GM21526 (cell line): Measurements from ENCODE around the gene SKAP1.

Experiments
- ATAC-seq: cut with Tn5 transposase; IDR thresholded peaks from one replicate; pipeline ENCODE4 v1.9.1; 2021; ENCODE audit warnings: moderate library complexity; ENCODE audit not compliant: unreplicated experiment, low FRiP score

SKAP1 gene

DNA sequence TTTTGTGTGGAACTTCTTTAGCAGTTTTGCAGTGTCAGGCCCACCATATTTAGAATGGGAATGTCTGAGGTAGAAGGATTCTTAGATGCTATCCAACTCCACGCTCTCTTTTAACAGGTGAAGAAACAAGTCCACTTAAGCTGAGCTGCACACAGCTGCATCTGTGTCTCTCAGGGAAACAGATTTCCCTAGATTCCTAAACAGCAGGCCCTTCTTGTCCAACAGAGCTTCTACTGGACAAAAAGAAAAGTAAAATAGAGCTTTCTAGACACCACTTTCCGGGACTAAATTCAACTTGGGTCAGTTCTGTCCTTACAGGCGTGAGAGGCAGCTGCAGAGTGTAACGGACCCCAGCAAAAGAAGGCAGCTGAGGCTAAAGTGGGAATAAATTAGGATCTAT, 270.8 kb downstream of the SKAP1 start:
- no peak for ATAC-seq

DNA sequence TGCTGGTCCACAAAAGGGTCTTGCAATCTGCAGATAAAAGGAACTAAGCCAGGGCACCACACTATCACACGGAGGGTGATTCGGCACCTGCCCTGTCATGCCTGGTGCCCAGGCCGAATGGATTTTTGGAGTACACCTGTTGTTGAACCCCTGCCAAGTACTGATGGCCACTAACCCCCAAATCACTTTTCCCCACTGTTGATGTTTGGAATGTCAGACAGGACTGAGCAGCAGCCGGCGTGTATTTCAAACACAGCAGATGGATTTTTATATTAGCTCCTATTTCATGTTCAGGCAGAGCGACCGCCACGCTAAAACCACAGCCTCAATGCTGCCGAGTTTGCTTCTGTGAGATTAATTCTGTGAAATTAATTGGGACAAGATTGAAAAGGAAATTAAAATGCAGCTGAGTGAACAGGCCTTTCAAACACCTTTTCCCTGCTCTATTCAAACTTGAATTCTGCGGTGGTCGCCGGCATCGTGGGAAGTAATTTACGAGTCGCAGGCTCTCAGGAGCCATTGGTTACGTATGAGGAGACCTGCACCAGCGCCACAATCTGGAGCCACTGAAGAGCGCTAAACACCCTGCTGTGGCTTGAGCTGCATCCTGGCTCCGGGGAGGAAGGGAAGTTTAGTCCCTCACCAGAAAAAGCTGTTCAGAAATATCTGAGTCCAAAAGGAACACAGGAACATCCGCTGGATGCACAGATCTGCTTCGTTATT, 274.0 kb downstream of the SKAP1 start:
- ATAC-seq, result no peak

DNA sequence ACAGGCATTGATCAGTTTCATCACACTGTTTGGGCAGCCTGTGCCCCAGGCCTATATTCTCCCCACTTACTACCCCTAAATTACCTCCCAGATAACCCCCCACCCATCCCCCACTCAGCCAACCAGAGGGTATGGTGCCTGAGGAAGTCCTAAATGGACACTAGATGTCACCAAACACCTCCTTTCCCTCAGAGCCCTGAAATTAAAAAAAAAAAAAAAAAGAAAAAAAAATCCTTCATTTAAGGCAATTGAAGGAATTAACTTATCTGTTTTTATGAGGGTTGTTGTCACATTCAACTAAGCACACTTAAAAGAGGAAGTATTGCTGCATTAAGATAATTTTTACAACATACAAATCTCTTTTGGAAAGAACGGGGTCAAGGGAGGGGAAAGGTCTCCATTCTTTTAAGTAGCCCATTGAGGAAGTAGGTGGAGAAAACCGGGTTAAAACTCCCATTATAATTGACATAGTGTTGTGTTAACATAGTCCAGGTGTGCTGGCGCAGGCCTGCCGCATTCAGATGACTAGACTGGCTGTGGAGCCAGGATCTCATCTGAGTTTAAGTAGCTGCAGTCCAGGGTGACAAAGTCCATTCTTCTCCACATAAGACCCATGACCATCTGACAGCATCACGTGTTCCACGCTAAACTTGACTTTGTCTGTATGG, 276.2 kb downstream of the SKAP1 start:
- ATAC-seq, result no peak

DNA sequence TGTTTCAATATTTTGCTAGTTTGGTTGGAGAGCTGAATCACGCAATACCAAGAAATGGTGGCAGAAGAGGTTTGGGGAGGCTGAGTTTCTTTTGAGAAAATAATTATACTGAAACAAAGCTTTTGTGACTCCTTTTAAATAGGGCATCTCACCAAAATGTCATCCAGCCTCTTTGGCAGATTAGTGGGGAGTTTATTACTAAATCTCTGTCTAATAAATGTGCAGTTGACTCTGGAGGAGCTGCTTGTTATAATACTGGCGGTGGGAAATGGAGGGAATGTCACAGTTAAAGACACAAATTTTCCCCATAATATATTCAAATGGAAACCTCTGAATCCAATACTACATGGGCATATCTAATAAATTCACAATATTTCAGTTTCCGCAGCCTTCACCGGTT, 277.7 kb downstream of the SKAP1 start:
- ATAC-seq, result no peak

DNA sequence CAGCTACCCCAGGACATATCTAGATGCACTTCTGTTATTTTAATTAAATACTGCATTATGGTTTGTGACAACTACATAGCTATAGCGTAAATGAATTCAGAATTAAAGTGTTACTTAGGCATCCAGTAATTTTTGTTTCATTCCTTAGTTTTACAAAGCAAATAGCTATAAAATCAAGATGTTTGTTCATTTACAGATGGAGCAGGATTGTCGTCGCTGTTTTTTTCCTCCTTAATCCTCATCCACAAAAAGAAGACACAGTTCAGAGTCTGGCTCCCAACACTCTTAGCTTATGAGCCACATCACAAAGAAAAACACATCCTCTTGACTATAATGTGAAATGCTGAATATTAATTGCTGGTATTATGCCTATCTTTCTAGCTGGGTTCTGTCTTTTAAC, 278.8 kb downstream of the SKAP1 start:
- ATAC-seq, result no peak

DNA sequence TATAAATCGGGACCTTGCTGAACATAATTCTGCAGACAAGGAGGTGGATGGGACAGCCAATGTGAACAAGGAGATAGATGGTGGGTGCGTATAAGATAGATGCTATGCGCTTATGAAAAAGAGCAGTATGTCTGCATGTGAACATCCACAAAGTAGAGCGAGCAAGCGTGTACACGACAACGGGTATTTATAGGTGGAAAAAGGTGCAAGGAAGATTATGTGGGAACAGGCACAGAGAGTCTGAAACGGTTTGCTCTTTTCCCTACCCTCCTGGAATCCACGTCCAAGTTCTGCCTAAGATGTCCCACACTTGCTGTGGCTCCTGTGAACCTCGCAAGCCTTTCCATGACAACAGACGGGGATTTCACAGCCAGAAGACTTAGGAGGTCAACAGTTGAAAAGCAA, 279.4 kb downstream of the SKAP1 start:
- ATAC-seq, result no peak

- no peak for ATAC-seq
Observed at GRCh38 chr17:48149787-48150463, 280.1 kb downstream of the SKAP1 start.

GRCh38 chr17:48148854-48149786, 280.9 kb downstream of the SKAP1 start:
- no peak for ATAC-seq

DNA sequence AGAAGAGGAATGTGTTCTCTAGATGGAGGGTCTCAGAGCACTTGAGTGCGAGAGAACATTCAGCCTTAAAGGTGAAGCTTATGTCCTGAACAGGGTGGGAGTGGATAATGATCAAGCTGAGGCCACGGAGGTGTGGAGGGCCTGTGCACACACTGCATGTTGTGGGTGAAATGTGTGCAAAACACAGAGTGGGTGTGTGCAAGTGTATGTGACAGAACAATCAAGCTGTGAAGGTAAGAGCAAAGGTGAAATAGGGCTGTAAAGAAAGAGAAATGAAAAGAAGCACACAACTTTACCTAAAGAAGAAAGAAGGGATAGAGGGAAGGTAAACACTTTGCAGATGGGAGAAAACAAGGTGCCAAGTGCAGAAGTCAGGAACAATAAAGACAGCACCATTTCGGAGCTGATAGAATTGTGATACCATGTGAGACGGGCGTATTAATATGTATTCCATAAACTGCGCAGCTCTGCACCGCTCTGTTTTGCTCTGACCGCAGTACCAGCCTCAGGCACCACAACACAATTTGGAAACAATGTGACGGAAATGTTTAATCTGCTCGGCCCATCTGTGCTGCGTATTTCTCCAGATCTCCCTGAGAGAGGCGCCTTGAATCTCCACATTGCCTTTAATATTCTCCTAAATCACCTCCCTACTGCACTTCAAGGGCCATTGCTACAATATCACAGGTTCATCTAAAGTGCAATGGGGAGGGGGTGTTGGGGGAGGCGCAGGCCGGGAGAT, 281.8 kb downstream of the SKAP1 start:
- no peak for ATAC-seq

GRCh38 chr17:48144976-48145798, 284.8 kb downstream of the SKAP1 start:
- ATAC-seq, result no peak

GRCh38 chr17:48144231-48144630, 285.8 kb downstream of the SKAP1 start:
- no peak for ATAC-seq

GRCh38 chr17:48143629-48144028, 286.4 kb downstream of the SKAP1 start:
- no peak for ATAC-seq

- no peak for ATAC-seq
Observed at GRCh38 chr17:48139944-48140343, 290.1 kb downstream of the SKAP1 start.

GRCh38 chr17:48137656-48138055, 292.4 kb downstream of the SKAP1 start:
- no peak for ATAC-seq

DNA sequence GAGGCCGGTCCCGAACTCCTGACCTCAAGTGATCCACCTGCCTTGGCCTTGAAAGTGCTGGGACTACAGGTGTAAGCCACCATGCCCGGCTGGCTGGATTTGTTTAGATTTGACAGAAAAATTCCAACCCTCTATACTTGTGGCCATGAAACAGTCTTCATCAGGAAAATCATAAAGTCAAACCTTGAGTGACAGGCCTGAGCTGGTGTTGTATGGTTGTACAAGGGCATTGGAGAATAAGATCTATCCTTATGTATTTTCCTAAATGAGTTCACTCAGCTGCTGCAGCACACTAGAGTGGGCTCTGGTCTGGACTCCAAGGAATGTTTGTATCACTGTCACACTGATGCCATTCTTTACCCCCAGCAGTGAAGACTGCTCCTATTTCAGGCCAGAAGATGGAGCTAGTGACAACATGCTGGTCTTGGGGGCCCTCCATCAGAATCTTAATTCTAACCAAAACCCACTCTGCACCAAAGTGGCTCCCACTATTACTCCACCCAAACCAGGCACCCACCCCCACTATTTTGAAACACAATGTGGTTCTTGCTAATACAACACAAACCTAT, 295.0 kb downstream of the SKAP1 start:
- ATAC-seq, result no peak

- ATAC-seq, result no peak
Observed at GRCh38 chr17:48132385-48132784, 297.6 kb downstream of the SKAP1 start.

GRCh38 chr17:48131216-48131824, 298.7 kb downstream of the SKAP1 start:
- no peak for ATAC-seq

DNA sequence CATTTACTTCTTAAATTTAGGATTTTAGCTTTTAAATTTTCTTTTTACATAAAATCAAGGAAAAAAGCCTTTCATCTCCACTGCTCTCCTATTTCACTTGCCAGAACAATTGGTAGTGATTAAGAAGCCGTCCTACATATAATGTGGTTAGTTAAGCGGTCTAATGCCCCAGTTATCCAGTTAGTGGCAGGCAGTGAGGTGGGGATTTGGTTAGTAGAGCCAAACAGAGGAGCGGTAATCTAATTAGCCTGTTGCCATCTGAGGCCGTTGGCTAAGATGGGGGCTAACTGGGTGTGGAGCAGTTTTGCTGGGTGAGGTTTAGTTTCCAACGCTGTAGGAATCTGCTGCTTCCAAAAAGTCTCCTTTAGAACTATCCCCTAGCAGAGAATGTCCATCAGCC, 300.0 kb downstream of the SKAP1 start:
- ATAC-seq, result no peak
